GM12875 (cell line): ENCODE data around the gene PROK1.

Experiments
- H3K4me3 ChIP-seq: one replicate; pipeline ENCODE4 v1.5.1; 2011; ENCODE audit warnings: low read depth, low read length, control low read depth
- TF ChIP-seq, protein P1 (sequence below): IDR thresholded peaks from 2 replicates; pipeline ENCODE4 v1.5.1; 2011; ENCODE audit warnings: low read depth, mild to moderate bottlenecking, control low read depth, inconsistent platforms, low read length, moderate library complexity, borderline replicate concordance; ENCODE audit not compliant: insufficient read depth

Gene PROK1

DNA sequence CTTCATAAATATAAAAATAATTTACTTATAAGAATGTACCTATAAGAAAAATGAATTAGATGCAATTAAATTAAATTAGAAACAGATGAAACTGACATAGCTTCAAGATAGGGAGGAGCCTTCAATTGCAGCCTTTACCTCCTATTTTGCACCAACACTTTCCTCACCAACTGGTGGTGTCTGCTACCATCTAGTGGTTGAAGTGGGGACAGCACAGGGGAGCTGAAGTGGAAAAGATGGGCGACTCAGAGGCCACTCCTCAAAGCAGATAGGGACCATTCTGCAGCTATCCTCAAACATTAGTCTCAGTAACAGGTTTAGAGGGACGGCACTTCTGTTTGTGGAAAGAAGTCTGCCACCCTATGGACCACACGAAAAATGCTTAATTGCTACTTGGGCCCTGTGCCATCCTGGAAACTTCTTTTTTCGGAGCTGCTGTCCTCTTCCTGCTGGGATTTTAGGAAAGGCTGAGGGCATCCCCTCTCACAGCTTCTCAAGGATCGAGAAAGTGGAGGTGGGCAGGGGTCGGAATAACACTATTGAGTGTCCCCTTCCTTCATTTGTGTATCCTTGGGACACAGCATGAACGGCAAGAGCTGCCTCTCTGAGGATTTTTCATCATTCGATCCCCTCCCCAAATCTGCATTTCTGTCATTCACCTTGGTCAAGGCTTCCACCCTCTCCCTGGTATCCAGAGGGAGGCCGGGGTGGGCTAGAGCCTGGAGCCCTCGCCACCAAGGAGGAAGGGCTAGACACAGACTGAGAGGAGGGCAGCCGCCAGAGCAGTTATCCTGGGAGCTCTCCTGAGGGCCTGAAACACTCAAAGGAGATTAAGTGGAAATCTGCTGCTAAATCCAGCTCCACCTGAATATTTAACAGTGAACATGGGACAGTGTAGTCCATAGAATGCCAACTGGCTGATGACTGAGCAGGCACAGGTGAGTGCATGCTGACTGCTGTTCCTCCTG lies 9.6 kb downstream of the PROK1 start:
- H3K4me3 ChIP-seq: no peak overlapping the region
- TF ChIP-seq, protein P1, sequence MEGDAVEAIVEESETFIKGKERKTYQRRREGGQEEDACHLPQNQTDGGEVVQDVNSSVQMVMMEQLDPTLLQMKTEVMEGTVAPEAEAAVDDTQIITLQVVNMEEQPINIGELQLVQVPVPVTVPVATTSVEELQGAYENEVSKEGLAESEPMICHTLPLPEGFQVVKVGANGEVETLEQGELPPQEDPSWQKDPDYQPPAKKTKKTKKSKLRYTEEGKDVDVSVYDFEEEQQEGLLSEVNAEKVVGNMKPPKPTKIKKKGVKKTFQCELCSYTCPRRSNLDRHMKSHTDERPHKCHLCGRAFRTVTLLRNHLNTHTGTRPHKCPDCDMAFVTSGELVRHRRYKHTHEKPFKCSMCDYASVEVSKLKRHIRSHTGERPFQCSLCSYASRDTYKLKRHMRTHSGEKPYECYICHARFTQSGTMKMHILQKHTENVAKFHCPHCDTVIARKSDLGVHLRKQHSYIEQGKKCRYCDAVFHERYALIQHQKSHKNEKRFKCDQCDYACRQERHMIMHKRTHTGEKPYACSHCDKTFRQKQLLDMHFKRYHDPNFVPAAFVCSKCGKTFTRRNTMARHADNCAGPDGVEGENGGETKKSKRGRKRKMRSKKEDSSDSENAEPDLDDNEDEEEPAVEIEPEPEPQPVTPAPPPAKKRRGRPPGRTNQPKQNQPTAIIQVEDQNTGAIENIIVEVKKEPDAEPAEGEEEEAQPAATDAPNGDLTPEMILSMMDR: peak; percentile 90

GRCh38 chr1:110462093-110462492 lies 11.1 kb downstream of the PROK1 start:
- no peak overlapping the region for H3K4me3 ChIP-seq
- TF ChIP-seq, protein P1: no peak

DNA sequence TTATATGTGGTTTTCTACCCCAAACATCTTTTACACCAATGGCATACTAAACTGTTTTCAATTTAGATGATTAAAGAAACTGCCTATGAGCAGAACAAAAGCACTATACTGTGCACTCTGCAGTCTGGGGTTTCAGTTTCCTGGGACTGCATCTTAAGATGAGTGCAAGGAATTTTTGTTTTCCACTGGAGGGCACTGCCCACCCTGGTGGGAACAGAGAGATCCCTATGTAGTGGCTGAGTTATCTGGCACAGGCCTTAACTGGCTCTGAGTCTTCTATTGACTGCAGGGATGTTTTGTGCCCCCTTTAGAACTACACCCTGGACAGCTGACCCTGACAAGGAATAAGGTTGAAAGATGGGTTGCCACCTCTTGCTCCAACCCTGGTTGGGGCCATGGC lies 12.0 kb downstream of the PROK1 start:
- TF ChIP-seq, protein P1: no peak
- H3K4me3 ChIP-seq: no peak overlapping the region

- no peak overlapping the region for H3K4me3 ChIP-seq
- TF ChIP-seq, protein P1: no peak
Measured at GRCh38 chr1:110463725-110464124, 12.8 kb downstream of the PROK1 start.

- TF ChIP-seq, protein P1: no peak
- no peak overlapping the region for H3K4me3 ChIP-seq
Measured at GRCh38 chr1:110464340-110464739, 13.4 kb downstream of the PROK1 start.

DNA sequence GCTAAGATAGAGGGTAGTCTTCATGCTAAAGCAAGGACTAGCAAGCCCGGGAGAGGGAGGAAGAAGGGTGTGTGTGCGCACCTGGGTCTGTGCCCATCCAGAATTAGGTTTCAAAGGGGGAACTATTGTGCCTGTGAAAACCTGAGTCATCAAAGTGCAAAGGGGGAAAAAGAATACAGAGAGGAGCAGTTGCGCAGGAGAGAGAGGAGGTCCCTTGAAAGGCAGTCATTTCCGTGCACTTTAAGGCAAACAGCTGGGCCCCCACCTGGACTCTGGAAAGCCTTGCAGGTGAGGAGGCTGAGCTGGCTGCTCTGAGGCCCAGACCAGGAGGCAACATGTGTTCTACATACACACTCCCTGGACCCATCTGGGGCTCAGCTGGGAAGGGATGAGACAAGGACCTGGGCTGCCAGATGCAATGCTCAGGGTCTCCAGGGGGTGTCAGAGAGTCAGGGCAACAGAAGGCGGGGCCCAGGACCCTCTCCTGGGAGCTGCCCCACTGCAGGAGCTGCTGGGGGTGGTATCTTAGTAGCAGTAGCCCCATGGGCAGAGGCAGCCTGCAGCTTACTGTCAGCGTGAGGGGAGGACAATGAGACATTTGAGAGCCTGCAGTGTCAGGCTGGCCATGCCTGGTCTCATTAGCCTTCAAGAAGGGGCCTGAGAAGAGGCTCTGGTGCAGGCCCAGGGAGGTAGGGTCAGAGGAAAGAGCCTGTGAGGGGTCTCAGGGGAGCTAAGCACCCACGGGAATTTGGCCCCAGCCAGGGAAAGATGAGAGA lies 14.3 kb downstream of the PROK1 start:
- TF ChIP-seq, protein P1: no peak

More for the DNA sequence above, 14.3 kb downstream of the PROK1 start:
- H3K4me3 ChIP-seq: no peak overlapping the region
